HCT116 (cell line): ENCODE data around the gene LRP1B.

Experiments
- CEBPB ChIP-seq: IDR thresholded peaks from 2 replicates; pipeline ENCODE4 v1.6.1; 2012; ENCODE audit warnings: low read depth
- CTCF ChIP-seq, 3 experiments: fragments of 200-600 bp in 1 of 3; sonication (generic) in 1 of 3; IDR thresholded peaks in 2 of 3; conservative IDR thresholded peaks in 1 of 3; 2 replicates each; pipeline ENCODE4 v1.5.1; 2012 to 2017; ENCODE audit warnings: low read depth in 2 of 3, low read length in 2 of 3, antibody characterized with exemption in 1 of 3, borderline replicate concordance in 1 of 3, control low read depth in 1 of 3, mild to moderate bottlenecking in 1 of 3, mixed read lengths in 1 of 3, mixed run types in 1 of 3, moderate library complexity in 1 of 3; ENCODE audit not compliant: insufficient read depth in 1 of 3
- EGR1 ChIP-seq: IDR thresholded peaks from 2 replicates; pipeline ENCODE4 v1.6.1; 2012; ENCODE audit warnings: low read depth
- ELF1 ChIP-seq: IDR thresholded peaks from 2 replicates; pipeline ENCODE4 v1.6.1; 2012; ENCODE audit warnings: low read depth, borderline replicate concordance
- EZH2phosphoT487 ChIP-seq: fragments of 200-600 bp; IDR thresholded peaks from 2 replicates; pipeline ENCODE4 v1.6.1; 2018; ENCODE audit warnings: antibody characterized with exemption, borderline replicate concordance
- POLR2A ChIP-seq: IDR thresholded peaks from 2 replicates; pipeline ENCODE4 v1.7.0; 2011; ENCODE audit warnings: borderline replicate concordance; ENCODE audit not compliant: insufficient read depth, insufficient read length; ENCODE audit errors: extremely low read depth
- POLR2AphosphoS5 ChIP-seq: IDR thresholded peaks from 2 replicates; pipeline ENCODE4 v1.6.1; 2011; ENCODE audit warnings: mild to moderate bottlenecking, low read depth, low read length, moderate library complexity
- REST ChIP-seq: IDR thresholded peaks from 2 replicates; pipeline ENCODE4 v1.6.1; 2012; ENCODE audit warnings: low read depth
- SIN3A ChIP-seq: IDR thresholded peaks from 2 replicates; pipeline ENCODE4 v1.6.1; 2012; ENCODE audit warnings: low read depth
- TCF7L2 ChIP-seq: IDR thresholded peaks from 2 replicates; pipeline ENCODE4 v1.7.0; 2011; ENCODE audit warnings: borderline replicate concordance, inconsistent platforms; ENCODE audit not compliant: insufficient read depth, insufficient read length; ENCODE audit errors: extremely low read depth
- YY1 ChIP-seq: IDR thresholded peaks from 2 replicates; pipeline ENCODE4 v1.6.1; 2011; ENCODE audit warnings: low read length, low read depth, moderate library complexity, mild to moderate bottlenecking; ENCODE audit not compliant: insufficient replicate concordance; ENCODE audit errors: extremely low read depth
- ZNF274 ChIP-seq: fragments of 200-500 bp; sonication (Bioruptor generic); IDR thresholded peaks from 2 replicates; pipeline ENCODE4 v1.6.1; 2014; ENCODE audit warnings: mild to moderate bottlenecking, low read depth, low read length, inconsistent platforms

- no peak for TF ChIP-seq ELF1
- TF ChIP-seq EZH2phosphoT487, result no peak
- no peak for TF ChIP-seq TCF7L2
- TF ChIP-seq SIN3A, result no peak
- TF ChIP-seq CTCF (IDR thresholded peaks at IDR 0.05 in 2 of 3, conservative IDR thresholded peaks at IDR 0.05 in 1 of 3; ENCODE audit: borderline replicate concordance in 1 of 3, insufficient read depth in 1 of 3, low read depth in 2 of 3, low read length in 2 of 3), result no peak
- no peak for TF ChIP-seq YY1
- TF ChIP-seq POLR2A, result no peak
- TF ChIP-seq REST, result no peak
- TF ChIP-seq POLR2AphosphoS5, result no peak
- no peak for TF ChIP-seq ZNF274
- no peak for TF ChIP-seq EGR1
- TF ChIP-seq CEBPB, result no peak
These were observed 189.6 kb downstream of the LRP1B start for GRCh38 chr2:141941210-141941714.
